Neutrophil (primary cell): Measurements from ENCODE around the gene ATP5MC3.

ENCODE experiments used
- H3K27ac ChIP-seq: fragments of 200-600 bp; sonication (generic); 2 replicates; pipeline ENCODE4 v1.5.1; 2016; ENCODE audit warnings: mild to moderate bottlenecking, moderate library complexity
- H3K27me3 ChIP-seq: fragments of 200-600 bp; sonication (generic); 2 replicates; pipeline ENCODE4 v1.6.0; 2016; ENCODE audit warnings: mild to moderate bottlenecking
- H3K36me3 ChIP-seq: fragments of 200-600 bp; sonication (generic); 2 replicates; pipeline ENCODE4 v1.5.1; 2017
- H3K4me1 ChIP-seq, 2 experiments: fragments of 200-600 bp in 1 of 2; sonication (generic) in 1 of 2; 1 replicate in 1 of 2; 2 replicates in 1 of 2; pipeline versions ENCODE4 v1.5.1 to v1.6.1; 2013 to 2016; ENCODE audit warnings: low read depth in 1 of 2, low read length in 1 of 2, mild to moderate bottlenecking in 1 of 2, moderate library complexity in 1 of 2; ENCODE audit not compliant: control insufficient read depth in 1 of 2, insufficient read depth in 1 of 2
- H3K4me3 ChIP-seq, 2 experiments: fragments of 200-600 bp in 1 of 2; sonication (generic) in 1 of 2; 1 replicate in 1 of 2; 2 replicates in 1 of 2; pipeline ENCODE4 v1.5.1; 2013 to 2016; ENCODE audit warnings: low read depth in 1 of 2, low read length in 1 of 2, mild to moderate bottlenecking in 1 of 2, moderate library complexity in 1 of 2
- H3K9me3 ChIP-seq: fragments of 200-600 bp; sonication (generic); 2 replicates; pipeline ENCODE4 v1.5.1; 2016
- CTCF ChIP-seq: fragments of 200-600 bp; sonication (generic); IDR thresholded peaks from 2 replicates; pipeline ENCODE4 v1.5.1; 2016; ENCODE audit warnings: antibody characterized with exemption

Gene ATP5MC3

GRCh38 chr2:175175896-175176295, 5.6 kb downstream of the ATP5MC3 start:
- no peak for TF ChIP-seq CTCF
- Histone ChIP-seq H3K9me3 (no peaks in the 10 kb centered on the region), H3K4me3 (no peak overlapping the region), H3K27me3 (no peaks in the 10 kb centered on the region), H3K36me3 (peaks cover 20% of the 10 kb centered on the region), H3K4me1 (peaks cover 6 to 8% of the 10 kb centered on the region in 2 experiments), H3K27ac (no peak overlapping the region)

GRCh38 chr2:175175320-175175719, 6.2 kb downstream of the ATP5MC3 start:
- Histone ChIP-seq H3K4me3 (no peak overlapping the region), H3K4me1 (peaks cover 0 to 2% of the 10 kb centered on the region in 2 experiments), H3K9me3 (no peaks in the 10 kb centered on the region), H3K27ac (no peak overlapping the region), H3K36me3 (peaks cover 20% of the 10 kb centered on the region), H3K27me3 (no peaks in the 10 kb centered on the region)
- no peak for TF ChIP-seq CTCF

GRCh38 chr2:175170659-175171304, 10.7 kb downstream of the ATP5MC3 start:
- no peak overlapping the region for H3K27ac ChIP-seq
- no peaks in the 10 kb centered on the region for H3K36me3 ChIP-seq
- H3K27me3 ChIP-seq = no peaks in the 10 kb centered on the region
- H3K9me3 ChIP-seq = no peaks in the 10 kb centered on the region
- TF ChIP-seq CTCF = no peak
- peaks cover 20 to 24% of the 10 kb centered on the region in 2 experiments for H3K4me1 ChIP-seq
- no peak overlapping the region for H3K4me3 ChIP-seq

- Histone ChIP-seq H3K27ac (no peak overlapping the region), H3K36me3 (no peaks in the 10 kb centered on the region), H3K27me3 (no peaks in the 10 kb centered on the region), H3K9me3 (no peaks in the 10 kb centered on the region), H3K4me3 (peak overlapping the region in 1 of 2 experiments; percentile 96), H3K4me1 (peaks cover 20 to 24% of the 10 kb centered on the region in 2 experiments)
- no peak for TF ChIP-seq CTCF
Observed at GRCh38 chr2:175169191-175169590, 12.3 kb downstream of the ATP5MC3 start.

- Histone ChIP-seq H3K36me3 (no peaks in the 10 kb centered on the region), H3K27ac (peak overlapping the region; percentile 97), H3K9me3 (no peaks in the 10 kb centered on the region), H3K4me3 (peak overlapping the region; percentile 96 to 98), H3K27me3 (no peaks in the 10 kb centered on the region), H3K4me1 (peaks cover 20 to 24% of the 10 kb centered on the region in 2 experiments)
- TF ChIP-seq CTCF = no peak
Observed at GRCh38 chr2:175168564-175168945, 13.0 kb downstream of the ATP5MC3 start.
